ENCODE results near the gene SLFN14.

DNA sequence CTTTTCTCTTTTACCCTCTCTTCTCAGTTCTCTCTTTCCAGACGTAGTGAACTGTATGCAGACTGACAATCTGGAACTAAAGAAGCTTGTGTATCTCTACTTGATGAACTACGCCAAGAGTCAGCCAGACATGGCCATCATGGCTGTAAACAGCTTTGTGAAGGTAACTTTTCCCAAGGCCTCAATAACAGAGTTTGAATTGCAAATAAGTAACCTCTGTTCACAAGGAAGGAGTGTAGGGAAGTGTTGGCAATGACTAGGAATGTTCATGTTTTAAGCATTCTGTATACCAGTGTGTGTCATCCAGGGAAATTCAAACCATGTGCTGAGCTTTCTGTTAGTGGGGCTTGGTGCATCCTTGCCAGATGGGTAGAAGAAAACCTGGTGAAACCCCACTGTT lies 45.1 kb upstream of the SLFN14 start:
- TF ChIP-seq, protein P1, sequence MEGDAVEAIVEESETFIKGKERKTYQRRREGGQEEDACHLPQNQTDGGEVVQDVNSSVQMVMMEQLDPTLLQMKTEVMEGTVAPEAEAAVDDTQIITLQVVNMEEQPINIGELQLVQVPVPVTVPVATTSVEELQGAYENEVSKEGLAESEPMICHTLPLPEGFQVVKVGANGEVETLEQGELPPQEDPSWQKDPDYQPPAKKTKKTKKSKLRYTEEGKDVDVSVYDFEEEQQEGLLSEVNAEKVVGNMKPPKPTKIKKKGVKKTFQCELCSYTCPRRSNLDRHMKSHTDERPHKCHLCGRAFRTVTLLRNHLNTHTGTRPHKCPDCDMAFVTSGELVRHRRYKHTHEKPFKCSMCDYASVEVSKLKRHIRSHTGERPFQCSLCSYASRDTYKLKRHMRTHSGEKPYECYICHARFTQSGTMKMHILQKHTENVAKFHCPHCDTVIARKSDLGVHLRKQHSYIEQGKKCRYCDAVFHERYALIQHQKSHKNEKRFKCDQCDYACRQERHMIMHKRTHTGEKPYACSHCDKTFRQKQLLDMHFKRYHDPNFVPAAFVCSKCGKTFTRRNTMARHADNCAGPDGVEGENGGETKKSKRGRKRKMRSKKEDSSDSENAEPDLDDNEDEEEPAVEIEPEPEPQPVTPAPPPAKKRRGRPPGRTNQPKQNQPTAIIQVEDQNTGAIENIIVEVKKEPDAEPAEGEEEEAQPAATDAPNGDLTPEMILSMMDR (IDR thresholded peaks at IDR 0.05), result no peak
- no peak for TF ChIP-seq POLR2A (IDR thresholded peaks at IDR 0.05)

All from thyroid gland (tissue), 4 donors.